Glomerular visceral epithelial cell (primary cell): Measurements from ENCODE around the gene ESPNL.
"Not testable (repeated sequence)": the region's sequence is repeated elsewhere in the genome, so short reads cannot be mapped to it uniquely, and the experiment has no call there.

ENCODE experiments used
- DNase-seq: peaks from one replicate; pipeline ENCODE4 v3.0.0-alpha.2; 2016; ENCODE audit errors: extremely low spot score

ESPNL gene

GRCh38 chr2:238100049-238100820, at the start of gene ESPNL:
Gene ESPNL (plus strand): TSS chr2:238100340. CDS start chr2:238100420, 80 bp downstream.
- DNase-seq = peak; percentile 73

GRCh38 chr2:238053191-238053776, 46.9 kb upstream of the ESPNL start:
- DNase-seq = no peak

- no peak for DNase-seq
These were observed 44.3 kb upstream of the ESPNL start for GRCh38 chr2:238055841-238056240.

GRCh38 chr2:238057696-238058575, 42.2 kb upstream of the ESPNL start:
- not testable (repeated sequence) for DNase-seq

GRCh38 chr2:238059505-238059904, 40.6 kb upstream of the ESPNL start:
- no peak for DNase-seq

GRCh38 chr2:238060096-238060541, 40.0 kb upstream of the ESPNL start:
- DNase-seq = no peak

- peak; percentile 99 for DNase-seq
These were observed 39.4 kb upstream of the ESPNL start, which contains the start of gene SCLY for GRCh38 chr2:238060542-238061314. Gene SCLY (plus strand): TSS chr2:238061001. CDS start chr2:238061055, 54 bp downstream.

- peak; percentile 68 for DNase-seq
These were observed 38.6 kb upstream of the ESPNL start for GRCh38 chr2:238061315-238062202.

GRCh38 chr2:238063414-238064189, 36.5 kb upstream of the ESPNL start:
- DNase-seq = no peak

- DNase-seq = no peak
These were observed 35.8 kb upstream of the ESPNL start for GRCh38 chr2:238064376-238064775.

GRCh38 chr2:238065071-238065846, 34.9 kb upstream of the ESPNL start:
- no peak for DNase-seq

GRCh38 chr2:238066218-238066617, 33.9 kb upstream of the ESPNL start:
- DNase-seq = no peak

- not testable (repeated sequence) for DNase-seq
These were observed 33.4 kb upstream of the ESPNL start for GRCh38 chr2:238066718-238067117.

- DNase-seq = no peak
These were observed 32.2 kb upstream of the ESPNL start for GRCh38 chr2:238067939-238068338.

GRCh38 chr2:238069021-238069709, 31.0 kb upstream of the ESPNL start:
- DNase-seq = no peak

GRCh38 chr2:238069877-238070276, 30.3 kb upstream of the ESPNL start:
- DNase-seq = no peak

- no peak for DNase-seq
These were observed 24.7 kb upstream of the ESPNL start for GRCh38 chr2:238075397-238075796.

GRCh38 chr2:238077292-238077691, 22.8 kb upstream of the ESPNL start:
- peak; percentile 30 for DNase-seq
